ENCODE data around the gene PHC2.

DNA sequence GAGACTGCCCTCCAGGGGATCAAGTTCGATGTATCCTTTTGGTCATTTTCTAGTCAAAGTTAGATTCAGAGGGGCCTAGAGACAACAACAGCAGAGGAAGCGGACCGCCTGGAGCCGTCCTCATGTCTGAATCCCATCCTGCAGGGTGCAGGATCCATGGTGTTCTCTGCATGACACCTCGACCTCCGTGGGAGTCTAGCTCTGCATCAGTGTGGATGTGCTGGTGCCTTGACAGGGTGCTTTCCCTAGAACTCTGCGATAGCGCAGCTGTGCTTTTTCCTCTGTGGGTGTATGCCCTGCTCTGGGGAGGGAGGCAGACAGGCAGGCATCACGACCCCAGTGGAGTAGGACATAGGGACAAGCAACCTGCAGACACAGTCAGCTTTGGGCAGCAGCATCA, 61.8 kb downstream of the PHC2 start:
- no peak for TF ChIP-seq CSDC2 (CRISPR knock-in tag; IDR thresholded peaks at IDR 0.05)
- TF ChIP-seq, protein P1, sequence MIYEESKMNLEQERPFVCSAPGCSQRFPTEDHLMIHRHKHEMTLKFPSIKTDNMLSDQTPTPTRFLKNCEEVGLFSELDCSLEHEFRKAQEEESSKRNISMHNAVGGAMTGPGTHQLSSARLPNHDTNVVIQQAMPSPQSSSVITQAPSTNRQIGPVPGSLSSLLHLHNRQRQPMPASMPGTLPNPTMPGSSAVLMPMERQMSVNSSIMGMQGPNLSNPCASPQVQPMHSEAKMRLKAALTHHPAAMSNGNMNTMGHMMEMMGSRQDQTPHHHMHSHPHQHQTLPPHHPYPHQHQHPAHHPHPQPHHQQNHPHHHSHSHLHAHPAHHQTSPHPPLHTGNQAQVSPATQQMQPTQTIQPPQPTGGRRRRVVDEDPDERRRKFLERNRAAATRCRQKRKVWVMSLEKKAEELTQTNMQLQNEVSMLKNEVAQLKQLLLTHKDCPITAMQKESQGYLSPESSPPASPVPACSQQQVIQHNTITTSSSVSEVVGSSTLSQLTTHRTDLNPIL (CRISPR knock-in tag; IDR thresholded peaks at IDR 0.05; ENCODE audit: low read depth) = no peak
- TF ChIP-seq, protein P2, sequence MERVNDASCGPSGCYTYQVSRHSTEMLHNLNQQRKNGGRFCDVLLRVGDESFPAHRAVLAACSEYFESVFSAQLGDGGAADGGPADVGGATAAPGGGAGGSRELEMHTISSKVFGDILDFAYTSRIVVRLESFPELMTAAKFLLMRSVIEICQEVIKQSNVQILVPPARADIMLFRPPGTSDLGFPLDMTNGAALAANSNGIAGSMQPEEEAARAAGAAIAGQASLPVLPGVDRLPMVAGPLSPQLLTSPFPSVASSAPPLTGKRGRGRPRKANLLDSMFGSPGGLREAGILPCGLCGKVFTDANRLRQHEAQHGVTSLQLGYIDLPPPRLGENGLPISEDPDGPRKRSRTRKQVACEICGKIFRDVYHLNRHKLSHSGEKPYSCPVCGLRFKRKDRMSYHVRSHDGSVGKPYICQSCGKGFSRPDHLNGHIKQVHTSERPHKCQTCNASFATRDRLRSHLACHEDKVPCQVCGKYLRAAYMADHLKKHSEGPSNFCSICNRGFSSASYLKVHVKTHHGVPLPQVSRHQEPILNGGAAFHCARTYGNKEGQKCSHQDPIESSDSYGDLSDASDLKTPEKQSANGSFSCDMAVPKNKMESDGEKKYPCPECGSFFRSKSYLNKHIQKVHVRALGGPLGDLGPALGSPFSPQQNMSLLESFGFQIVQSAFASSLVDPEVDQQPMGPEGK (CRISPR knock-in tag; IDR thresholded peaks at IDR 0.05; ENCODE audit: borderline replicate concordance) = no peak
- TF ChIP-seq, protein P3, sequence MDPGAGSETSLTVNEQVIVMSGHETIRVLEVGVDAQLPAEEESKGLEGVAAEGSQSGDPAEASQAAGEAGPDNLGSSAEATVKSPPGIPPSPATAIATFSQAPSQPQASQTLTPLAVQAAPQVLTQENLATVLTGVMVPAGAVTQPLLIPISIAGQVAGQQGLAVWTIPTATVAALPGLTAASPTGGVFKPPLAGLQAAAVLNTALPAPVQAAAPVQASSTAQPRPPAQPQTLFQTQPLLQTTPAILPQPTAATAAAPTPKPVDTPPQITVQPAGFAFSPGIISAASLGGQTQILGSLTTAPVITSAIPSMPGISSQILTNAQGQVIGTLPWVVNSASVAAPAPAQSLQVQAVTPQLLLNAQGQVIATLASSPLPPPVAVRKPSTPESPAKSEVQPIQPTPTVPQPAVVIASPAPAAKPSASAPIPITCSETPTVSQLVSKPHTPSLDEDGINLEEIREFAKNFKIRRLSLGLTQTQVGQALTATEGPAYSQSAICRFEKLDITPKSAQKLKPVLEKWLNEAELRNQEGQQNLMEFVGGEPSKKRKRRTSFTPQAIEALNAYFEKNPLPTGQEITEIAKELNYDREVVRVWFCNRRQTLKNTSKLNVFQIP (CRISPR knock-in tag; IDR thresholded peaks at IDR 0.05; ENCODE audit: borderline replicate concordance, low read depth) = no peak
- TF ChIP-seq ZC3H10 (CRISPR knock-in tag; IDR thresholded peaks at IDR 0.05) = no peak
- no peak for TF ChIP-seq ZNF565 (CRISPR knock-in tag; conservative IDR thresholded peaks at IDR 0.05; ENCODE audit: low read depth)
- TF ChIP-seq ZFP3 (CRISPR knock-in tag; IDR thresholded peaks at IDR 0.05) = no peak
- TF ChIP-seq ISL1 (CRISPR knock-in tag; IDR thresholded peaks at IDR 0.05) = no peak
- TF ChIP-seq RARB (CRISPR knock-in tag; IDR thresholded peaks at IDR 0.05) = no peak
